SK-N-MC (cell line): ENCODE results near the gene XIST.

Source experiments
- EZH2 ChIP-seq: fragments of 200-600 bp; sonication (generic); IDR thresholded peaks from one replicate; pipeline ENCODE4 v1.6.1; 2017; ENCODE audit warnings: antibody characterized with exemption
- POLR2AphosphoS5 ChIP-seq: IDR thresholded peaks from 2 replicates; pipeline ENCODE4 v1.6.1; 2012; ENCODE audit warnings: mild to moderate bottlenecking, low read depth, low read length, borderline replicate concordance

DNA sequence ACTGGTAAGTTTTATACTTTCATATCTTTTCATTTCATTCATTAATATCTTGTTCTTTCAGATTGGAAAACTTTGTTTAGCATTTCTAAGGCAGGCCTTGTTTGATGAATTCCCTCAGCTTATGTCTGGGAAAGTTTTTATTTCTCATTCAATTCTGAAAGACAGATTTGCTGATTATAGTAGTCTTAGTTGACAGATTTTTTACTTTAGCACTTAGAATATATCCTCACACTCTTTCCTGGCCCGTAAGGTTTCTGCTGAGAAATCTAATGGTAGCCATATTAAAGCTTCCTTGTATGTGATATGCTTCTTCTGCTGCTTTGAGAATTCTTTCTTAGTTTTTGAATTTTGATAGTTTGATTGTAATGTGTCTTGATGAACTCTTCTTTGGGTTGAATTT lies 7.1 kb upstream of the XIST start:
- TF ChIP-seq POLR2AphosphoS5 (no peak), EZH2 (no peak)
